Transverse colon (tissue), 4 donors: ENCODE results near the gene PEAK3.

Experiments
- EP300 ChIP-seq: sonication (generic); formaldehyde crosslinking; IDR thresholded peaks from one replicate; pipeline ENCODE4 v1.6.1; 2017; ENCODE audit warnings: antibody characterized with exemption, low read depth
- POLR2A ChIP-seq: fragments of 450-650 bp; IDR thresholded peaks from one replicate; pipeline ENCODE4 v1.6.1; 2016; ENCODE audit warnings: antibody characterized with exemption, mild to moderate bottlenecking, moderate library complexity
- POLR2AphosphoS5 ChIP-seq, 3 donors: sonication (generic); formaldehyde crosslinking; IDR thresholded peaks; one replicate each; pipeline ENCODE4 v1.6.1; 2016; ENCODE audit warnings: antibody characterized with exemption in 3 of 3
- TF ChIP-seq, protein P1 (sequence below), 5 experiments: fragments of 200-600 bp in 3 of 5; fragments of 450-650 bp in 2 of 5; sonication (generic) in 3 of 5; IDR thresholded peaks; 1 replicate in 2 of 5; 2 replicates in 3 of 5; pipeline ENCODE4 v1.5.1; 2016 to 2017; ENCODE audit warnings: antibody characterized with exemption in 5 of 5, inconsistent platforms in 3 of 5, mild to moderate bottlenecking in 2 of 5, moderate library complexity in 1 of 5

DNA sequence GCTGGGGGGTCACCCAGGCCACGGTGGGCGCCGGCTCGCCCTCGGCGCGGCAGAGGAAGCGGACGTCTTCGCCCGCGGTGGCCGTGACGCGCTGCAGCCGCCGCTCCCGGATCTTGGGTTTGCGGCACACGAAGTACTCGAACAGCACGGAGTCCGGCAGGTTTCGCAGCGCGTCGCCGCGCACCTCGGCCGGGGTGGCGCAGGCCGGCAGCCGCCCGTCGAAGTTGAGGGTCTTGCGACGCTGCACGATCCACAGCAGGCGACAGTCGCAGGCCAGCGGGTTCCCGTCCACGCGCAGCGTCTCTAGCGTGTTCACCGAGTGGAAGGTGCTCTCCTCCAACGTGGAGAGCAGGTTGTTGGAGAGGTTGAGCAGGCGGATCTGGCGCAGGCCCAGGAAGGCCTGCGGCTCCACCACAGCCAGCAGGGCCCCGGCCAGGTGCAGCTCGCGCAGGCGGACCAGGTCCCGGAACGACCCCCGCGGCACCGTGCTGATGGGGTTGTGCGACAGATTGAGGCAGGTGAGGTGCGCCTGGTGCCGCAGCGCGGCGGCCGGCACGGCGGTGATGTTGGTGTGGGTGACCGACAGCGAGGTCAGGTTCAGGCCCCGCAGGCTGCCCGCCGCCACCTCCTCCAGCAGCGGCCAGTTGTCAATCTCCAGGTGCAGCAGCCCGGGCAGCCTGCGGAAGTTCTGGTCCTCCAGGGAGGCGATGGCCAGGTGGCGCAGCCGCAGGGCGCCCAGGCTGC is 8.6 kb upstream of the PEAK3 start:
- TF ChIP-seq, protein P1, sequence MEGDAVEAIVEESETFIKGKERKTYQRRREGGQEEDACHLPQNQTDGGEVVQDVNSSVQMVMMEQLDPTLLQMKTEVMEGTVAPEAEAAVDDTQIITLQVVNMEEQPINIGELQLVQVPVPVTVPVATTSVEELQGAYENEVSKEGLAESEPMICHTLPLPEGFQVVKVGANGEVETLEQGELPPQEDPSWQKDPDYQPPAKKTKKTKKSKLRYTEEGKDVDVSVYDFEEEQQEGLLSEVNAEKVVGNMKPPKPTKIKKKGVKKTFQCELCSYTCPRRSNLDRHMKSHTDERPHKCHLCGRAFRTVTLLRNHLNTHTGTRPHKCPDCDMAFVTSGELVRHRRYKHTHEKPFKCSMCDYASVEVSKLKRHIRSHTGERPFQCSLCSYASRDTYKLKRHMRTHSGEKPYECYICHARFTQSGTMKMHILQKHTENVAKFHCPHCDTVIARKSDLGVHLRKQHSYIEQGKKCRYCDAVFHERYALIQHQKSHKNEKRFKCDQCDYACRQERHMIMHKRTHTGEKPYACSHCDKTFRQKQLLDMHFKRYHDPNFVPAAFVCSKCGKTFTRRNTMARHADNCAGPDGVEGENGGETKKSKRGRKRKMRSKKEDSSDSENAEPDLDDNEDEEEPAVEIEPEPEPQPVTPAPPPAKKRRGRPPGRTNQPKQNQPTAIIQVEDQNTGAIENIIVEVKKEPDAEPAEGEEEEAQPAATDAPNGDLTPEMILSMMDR (IDR thresholded peaks at IDR 0.05): no peak
- TF ChIP-seq POLR2A (no peak), POLR2AphosphoS5 (IDR thresholded peaks at IDR 0.05) (no peak), EP300 (no peak)
